Activated T-cell treated with anti-CD3 and anti-CD28 coated beads, Interleukin-2, amount 50 U/mL, for 72 hours (primary cell): ENCODE data around the gene HAUS1. TPM values are rescaled to one million over a fixed set of nuclear protein-coding genes. Genes with fewer than 3 reads are reported as not detected.
A peak's percentile ranks its signal among the peaks of the same experiment; 100 is the strongest.
"Not testable (repeated sequence)": the region's sequence is repeated elsewhere in the genome, so short reads cannot be mapped to it uniquely, and the experiment has no call there.

ENCODE experiments used
- ATAC-seq, 2 donors: fragments of 150-1000 bp; cut with Tn5 transposase; replicated peaks in 1 of 2; 2 replicates each; pipeline ENCODE4 v1.10.0; 2021; ENCODE audit warnings: moderate library complexity in 2 of 2, mild to moderate bottlenecking in 1 of 2
- DNase-seq, 2 donors: peaks; one replicate each; pipeline ENCODE4 v3.0.0; 2021 to 2022; ENCODE audit warnings: mixed read lengths in 1 of 2
- H3K27ac Mint-ChIP-seq: one replicate; pipeline ENCODE4 v1.8.0; 2022; ENCODE audit warnings: mild to moderate bottlenecking, moderate library complexity, mixed read lengths
- H3K27me3 Mint-ChIP-seq: one replicate; pipeline ENCODE4 v1.8.0; 2022; ENCODE audit warnings: low read depth, mixed read lengths
- H3K36me3 Mint-ChIP-seq, 2 donors: one replicate each; pipeline ENCODE4 v1.8.0; 2022; ENCODE audit warnings: mixed read lengths in 2 of 2, mild to moderate bottlenecking in 1 of 2; ENCODE audit not compliant: insufficient read depth in 2 of 2
- H3K4me1 Mint-ChIP-seq: one replicate; pipeline ENCODE4 v1.8.0; 2022; ENCODE audit warnings: low read depth, mixed read lengths
- H3K4me3 Mint-ChIP-seq, 2 donors: one replicate each; pipeline ENCODE4 v1.8.0; 2022; ENCODE audit warnings: mild to moderate bottlenecking in 2 of 2, mixed read lengths in 2 of 2, moderate library complexity in 2 of 2
- H3K9me3 Mint-ChIP-seq, 2 donors: one replicate each; pipeline ENCODE4 v1.8.0; 2022; ENCODE audit warnings: mixed read lengths in 2 of 2
- total RNA-seq, 2 donors: library from RNA; stranded (reverse); gene quantifications; one replicate each; pipeline ENCODE4 v1.2.3, GENCODE V29; 2022

The HAUS1 gene
- total RNA-seq, 2 donors from 2014 or later: 42.0 to 43.4 TPM

- Mint-ChIP-seq H3K27ac (peak overlapping the region; percentile 99), H3K9me3 (no peaks in the 10 kb centered on the region), H3K27me3 (no peaks in the 10 kb centered on the region), H3K36me3 (peaks cover 6 to 17% of the 10 kb centered on the region in 2 donors), H3K4me1 (peaks cover 44% of the 10 kb centered on the region), H3K4me3 (peak overlapping the region; percentile 94 to 99)
- DNase-seq: no peak
- no peak for ATAC-seq
Observed at GRCh38 chr18:46098616-46098933, 5.6 kb upstream of the HAUS1 start.

GRCh38 chr18:46099463-46099862 lies 4.7 kb upstream of the HAUS1 start:
- H3K27ac Mint-ChIP-seq: no peak overlapping the region
- no peak for DNase-seq
- no peaks in the 10 kb centered on the region for H3K27me3 Mint-ChIP-seq
- H3K9me3 Mint-ChIP-seq: no peaks in the 10 kb centered on the region
- no peak for ATAC-seq
- H3K4me1 Mint-ChIP-seq: peaks cover 42% of the 10 kb centered on the region
- peaks cover 3 to 11% of the 10 kb centered on the region in 2 donors for H3K36me3 Mint-ChIP-seq
- H3K4me3 Mint-ChIP-seq: peak overlapping the region in 1 of 2 donors; percentile 27

GRCh38 chr18:46109386-46109785 lies 5.2 kb downstream of the HAUS1 start:
- no peaks in the 10 kb centered on the region for H3K27me3 Mint-ChIP-seq
- ATAC-seq: no peak
- H3K4me3 Mint-ChIP-seq: no peak overlapping the region
- peaks cover 4 to 18% of the 10 kb centered on the region in 2 donors for H3K36me3 Mint-ChIP-seq
- H3K4me1 Mint-ChIP-seq: peaks cover 29% of the 10 kb centered on the region
- no peak for DNase-seq
- H3K9me3 Mint-ChIP-seq: no peaks in the 10 kb centered on the region
- H3K27ac Mint-ChIP-seq: peak overlapping the region; percentile 40

- H3K27ac Mint-ChIP-seq: peak overlapping the region; percentile 63
- DNase-seq: no peak
- no peak for ATAC-seq
- H3K27me3 Mint-ChIP-seq: no peaks in the 10 kb centered on the region
- peaks cover 2 to 21% of the 10 kb centered on the region in 2 donors for H3K36me3 Mint-ChIP-seq
- H3K4me3 Mint-ChIP-seq: no peak overlapping the region
- no peaks in the 10 kb centered on the region for H3K9me3 Mint-ChIP-seq
- H3K4me1 Mint-ChIP-seq: peaks cover 23% of the 10 kb centered on the region
Observed at GRCh38 chr18:46110406-46110805, 6.2 kb downstream of the HAUS1 start.

DNA sequence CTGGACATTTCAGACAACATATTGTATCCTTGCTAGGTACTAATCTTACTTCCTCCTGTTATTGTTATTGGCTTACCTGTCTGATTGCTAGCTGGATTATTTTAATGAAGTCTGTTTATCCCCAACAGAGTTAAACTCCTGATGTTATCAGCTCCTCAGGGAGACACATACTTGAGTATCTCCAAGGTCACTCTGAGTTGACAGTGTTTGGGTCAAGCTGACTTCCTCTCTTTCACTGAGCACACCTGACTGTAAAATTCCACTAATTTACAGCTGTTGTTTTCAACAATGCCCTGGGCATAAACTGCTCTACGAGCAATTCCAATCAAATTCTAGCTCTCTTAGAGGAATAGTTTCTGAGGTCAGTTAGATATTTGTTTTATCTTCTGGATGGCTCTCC lies 9.6 kb downstream of the HAUS1 start:
- Mint-ChIP-seq H3K27ac (no peak overlapping the region), H3K9me3 (no peaks in the 10 kb centered on the region), H3K36me3 (peaks cover 2 to 24% of the 10 kb centered on the region in 2 donors), H3K4me3 (no peak overlapping the region), H3K27me3 (no peaks in the 10 kb centered on the region), H3K4me1 (peaks cover 4% of the 10 kb centered on the region)
- ATAC-seq (no peak), DNase-seq (no peak)

- DNase-seq, H3K4me1 Mint-ChIP-seq, H3K27me3 Mint-ChIP-seq, ATAC-seq, H3K4me3 Mint-ChIP-seq, H3K9me3 Mint-ChIP-seq, H3K27ac Mint-ChIP-seq: not testable (repeated sequence)
- H3K36me3 Mint-ChIP-seq: peaks cover 4 to 10% of the 10 kb centered on the region in 2 donors
Observed at GRCh38 chr18:46126625-46127024, 22.4 kb downstream of the HAUS1 start.

DNA sequence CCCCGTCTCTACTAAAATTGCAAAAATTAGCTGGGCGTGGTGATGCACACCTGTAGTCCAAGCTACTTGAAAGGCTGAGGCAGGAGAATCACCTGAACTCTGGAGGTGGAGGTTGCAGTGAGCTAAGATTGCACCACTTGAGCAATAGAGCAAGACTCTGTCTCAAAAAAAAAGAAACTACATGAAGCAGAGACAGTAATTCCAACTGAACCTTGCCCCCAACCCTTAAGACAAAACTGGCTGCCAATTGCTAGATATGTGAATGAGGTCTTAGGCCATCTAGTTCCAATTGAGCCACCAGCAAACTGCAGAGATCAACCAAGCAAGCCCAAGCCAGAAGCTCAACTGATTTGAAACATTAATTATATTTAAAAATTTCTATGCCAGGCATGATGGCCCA lies 25.9 kb downstream of the HAUS1 start:
- DNase-seq (no peak), ATAC-seq (no peak)
- Mint-ChIP-seq H3K9me3 (no peaks in the 10 kb centered on the region), H3K36me3 (peaks cover 4 to 9% of the 10 kb centered on the region in 2 donors), H3K4me3 (no peak overlapping the region), H3K27me3 (no peaks in the 10 kb centered on the region), H3K27ac (no peak overlapping the region), H3K4me1 (no peaks in the 10 kb centered on the region)

- H3K4me3 Mint-ChIP-seq, ATAC-seq, H3K36me3 Mint-ChIP-seq, H3K9me3 Mint-ChIP-seq, H3K27ac Mint-ChIP-seq, H3K27me3 Mint-ChIP-seq, DNase-seq, H3K4me1 Mint-ChIP-seq: not testable (repeated sequence)
Observed at GRCh38 chr18:46130549-46130948, 26.4 kb downstream of the HAUS1 start.

DNA sequence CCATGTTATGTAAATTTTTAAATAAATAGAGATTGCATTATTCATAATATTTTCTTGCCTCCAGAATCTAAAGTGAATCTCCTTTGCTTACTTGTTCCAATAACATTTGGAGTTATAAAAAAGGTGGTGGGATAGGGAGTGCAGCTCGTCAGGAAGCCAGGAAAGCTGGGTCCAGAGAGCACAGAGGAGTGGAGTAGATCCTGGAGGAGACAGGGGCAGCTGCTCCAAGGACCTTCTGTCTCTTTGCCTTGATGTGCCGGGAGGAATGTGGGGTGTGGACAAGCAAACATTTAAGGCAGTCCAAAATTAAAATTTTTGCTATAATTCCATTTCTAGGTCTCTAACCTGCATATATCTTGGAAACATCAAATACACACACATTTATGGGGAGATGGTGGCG lies 29.3 kb downstream of the HAUS1 start:
- Mint-ChIP-seq H3K36me3 (peaks cover 4 to 6% of the 10 kb centered on the region in 2 donors), H3K27me3 (no peaks in the 10 kb centered on the region), H3K27ac (no peak overlapping the region), H3K4me1 (no peaks in the 10 kb centered on the region), H3K4me3 (no peak overlapping the region), H3K9me3 (no peaks in the 10 kb centered on the region)
- ATAC-seq: no peak
- DNase-seq: no peak

GRCh38 chr18:46134920-46135675 lies 30.9 kb downstream of the HAUS1 start:
- ATAC-seq: no peak
- H3K27ac Mint-ChIP-seq: no peak overlapping the region
- no peaks in the 10 kb centered on the region for H3K27me3 Mint-ChIP-seq
- no peak for DNase-seq
- H3K4me1 Mint-ChIP-seq: no peaks in the 10 kb centered on the region
- no peak overlapping the region for H3K4me3 Mint-ChIP-seq
- H3K9me3 Mint-ChIP-seq: no peaks in the 10 kb centered on the region
- H3K36me3 Mint-ChIP-seq: peaks cover 2% of the 10 kb centered on the region in 2 donors

DNA sequence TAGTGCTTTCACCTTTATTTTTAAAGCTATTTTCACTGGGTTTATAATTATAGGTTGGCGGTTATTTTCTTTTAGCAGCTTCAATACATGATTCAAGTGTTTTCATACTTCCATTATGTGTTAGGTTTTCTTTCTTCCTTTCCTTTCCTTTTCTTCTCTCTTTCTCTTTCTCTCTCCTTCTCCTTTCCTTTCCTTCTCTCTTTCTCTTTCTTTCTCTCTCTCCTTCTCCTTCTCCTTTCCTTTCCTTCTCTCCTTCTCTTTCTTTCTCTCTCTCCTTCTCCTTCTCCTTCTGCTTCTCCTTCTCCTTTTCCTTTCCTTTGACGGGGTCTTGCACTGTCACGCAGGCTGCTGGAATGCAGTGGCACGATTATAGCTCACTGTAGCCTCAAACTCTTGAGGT lies 36.0 kb downstream of the HAUS1 start:
- no peak overlapping the region for H3K4me3 Mint-ChIP-seq
- H3K27me3 Mint-ChIP-seq: no peaks in the 10 kb centered on the region
- no peak overlapping the region for H3K27ac Mint-ChIP-seq
- DNase-seq (no peak), ATAC-seq (no peak)
- no peaks in the 10 kb centered on the region for H3K9me3 Mint-ChIP-seq
- no peaks in the 10 kb centered on the region for H3K4me1 Mint-ChIP-seq
- no peaks in the 10 kb centered on the region for H3K36me3 Mint-ChIP-seq

DNA sequence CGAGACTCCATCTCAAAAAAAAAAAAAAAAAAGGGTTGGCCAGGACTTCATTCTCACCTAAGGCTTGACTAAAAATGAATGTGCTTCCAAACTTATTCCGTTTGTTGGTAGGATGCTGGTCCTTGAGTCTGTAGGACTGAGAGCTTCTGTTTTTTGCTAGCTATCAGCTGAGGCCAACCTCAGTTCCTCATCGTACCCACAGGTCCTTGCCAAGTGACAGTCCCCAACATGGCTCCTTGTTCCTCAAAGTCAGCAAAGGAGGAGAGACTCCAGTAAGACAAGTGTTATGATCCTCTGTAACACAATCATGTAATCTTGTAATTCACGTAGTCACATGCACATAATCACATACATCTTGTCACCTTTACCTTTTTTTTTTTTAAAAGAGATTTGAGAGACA lies 37.0 kb downstream of the HAUS1 start:
- no peak for ATAC-seq
- H3K4me1 Mint-ChIP-seq: no peaks in the 10 kb centered on the region
- no peaks in the 10 kb centered on the region for H3K27me3 Mint-ChIP-seq
- no peaks in the 10 kb centered on the region for H3K36me3 Mint-ChIP-seq
- H3K9me3 Mint-ChIP-seq: no peaks in the 10 kb centered on the region
- no peak overlapping the region for H3K4me3 Mint-ChIP-seq
- DNase-seq: no peak
- no peak overlapping the region for H3K27ac Mint-ChIP-seq

DNA sequence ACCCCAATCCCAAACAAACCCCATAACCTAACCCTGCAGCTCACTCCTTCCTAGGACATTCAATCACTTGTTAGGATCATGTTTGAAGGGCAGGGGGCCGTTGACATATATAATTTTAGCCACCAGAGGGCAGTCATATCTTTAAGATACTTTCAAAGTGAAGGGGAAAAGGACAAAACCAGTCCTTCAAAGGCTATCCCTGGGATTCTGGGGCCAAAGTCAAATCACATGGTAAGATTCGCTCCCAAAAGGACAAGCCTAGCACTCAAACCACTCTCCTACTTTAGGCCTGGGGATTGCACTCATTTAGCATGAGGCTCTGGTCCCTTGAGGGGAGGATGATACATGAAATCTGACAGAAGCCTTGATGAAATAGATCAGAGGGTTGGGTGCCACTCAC lies 44.6 kb downstream of the HAUS1 start:
- peak; percentile 45 to 57 for ATAC-seq
- Mint-ChIP-seq H3K36me3 (no peaks in the 10 kb centered on the region), H3K4me3 (no peak overlapping the region), H3K9me3 (no peaks in the 10 kb centered on the region), H3K4me1 (peaks cover 42% of the 10 kb centered on the region), H3K27ac (no peak overlapping the region), H3K27me3 (no peaks in the 10 kb centered on the region)
- peak; percentile 37 to 65 for DNase-seq

- Mint-ChIP-seq H3K4me3 (no peak overlapping the region), H3K27me3 (no peaks in the 10 kb centered on the region), H3K27ac (no peak overlapping the region), H3K4me1 (peaks cover 78% of the 10 kb centered on the region), H3K36me3 (peaks cover 0 to 7% of the 10 kb centered on the region in 2 donors), H3K9me3 (no peaks in the 10 kb centered on the region)
- ATAC-seq (no peak), DNase-seq (no peak)
Observed at GRCh38 chr18:46152436-46152807, 48.2 kb downstream of the HAUS1 start.
